H1 (cell line): ENCODE data around the gene CRBN. TPM values are rescaled to one million over a fixed set of nuclear protein-coding genes. Genes with fewer than 3 reads are reported as not detected.

Experiments
- CTCF ChIA-PET: fragments of 300-600 bp; sonication (Branson Sonifier 250); formaldehyde crosslinking; loops from one replicate; lab custom pipeline; 2021; ENCODE audit not compliant: partially characterized antibody; lab: Charles Lee
- POLR2A ChIA-PET: fragments of 300-600 bp; sonication (Branson Sonifier 250); formaldehyde crosslinking; loops from one replicate; lab custom pipeline; 2021; ENCODE audit warnings: inconsistent platforms; ENCODE audit not compliant: partially characterized antibody; lab: Charles Lee
- DNase-seq, 2 experiments: peaks; one replicate each; pipeline versions ENCODE4 v3.0.0 to v3.0.0-alpha.2; 2010 to 2022; ENCODE audit warnings: low spot score in 2 of 2, low read depth in 1 of 2, mixed read lengths in 1 of 2
- FAIRE-seq: peaks from 2 replicates; lab custom pipeline; 2011; peaks lifted over from hg19 to GRCh38; lab: Jason Lieb, UNC
- H2AFZ ChIP-seq: 2 replicates; pipeline ENCODE4 v1.8.1; 2012; ENCODE audit warnings: low read length, inconsistent platforms
- H2AK5ac ChIP-seq: 2 replicates; pipeline ENCODE4 v1.6.1; 2013; ENCODE audit warnings: low read depth, low read length
- H2BK120ac ChIP-seq: replicated peaks from 2 replicates; pipeline ENCODE3; 2013; ENCODE audit warnings: low read depth, low read length, inconsistent platforms
- H2BK12ac ChIP-seq: 2 replicates; pipeline ENCODE4 v1.6.1; 2013; ENCODE audit warnings: low read depth, low read length
- H2BK15ac ChIP-seq: 2 replicates; pipeline ENCODE4 v1.6.1; 2013; ENCODE audit warnings: low read length
- H2BK20ac ChIP-seq: 2 replicates; pipeline ENCODE4 v1.6.1; 2013; ENCODE audit warnings: low read length
- H2BK5ac ChIP-seq: 2 replicates; pipeline ENCODE4 v1.6.1; 2013; ENCODE audit warnings: low read depth, low read length
- H3K14ac ChIP-seq: 2 replicates; pipeline ENCODE4 v1.6.1; 2013; ENCODE audit warnings: inconsistent platforms; ENCODE audit not compliant: insufficient read length
- H3K18ac ChIP-seq: 2 replicates; pipeline ENCODE4 v1.6.1; 2013; ENCODE audit warnings: low read length; ENCODE audit errors: extremely low read depth
- H3K23ac ChIP-seq: 2 replicates; pipeline ENCODE4 v1.6.1; 2013; ENCODE audit warnings: inconsistent platforms; ENCODE audit not compliant: insufficient read length
- H3K23me2 ChIP-seq: 2 replicates; pipeline ENCODE4 v1.6.1; 2013; ENCODE audit warnings: low read depth, low read length
- H3K27ac ChIP-seq: 2 replicates; pipeline ENCODE4 v1.6.1; 2011; ENCODE audit warnings: low read depth, low read length, inconsistent platforms
- H3K27me3 ChIP-seq, 4 experiments: replicated peaks in 1 of 4; 1 replicate in 1 of 4; 2 replicates in 3 of 4; pipeline versions ENCODE4 v1.6.1 to v1.8.1; 2011 to 2013; ENCODE audit warnings: low read length in 3 of 4, mild to moderate bottlenecking in 3 of 4, inconsistent platforms in 2 of 4, mixed read lengths in 2 of 4, moderate library complexity in 1 of 4; ENCODE audit not compliant: control insufficient read depth in 3 of 4, insufficient read depth in 3 of 4; ENCODE audit errors: extremely low read depth in 1 of 4
- H3K36me3 ChIP-seq, 4 experiments: 2 replicates each; pipeline versions ENCODE4 v1.6.1 to v1.8.1; 2011 to 2013; ENCODE audit warnings: mild to moderate bottlenecking in 4 of 4, low read length in 3 of 4, moderate library complexity in 2 of 4, control low read depth in 1 of 4, inconsistent platforms in 1 of 4; ENCODE audit not compliant: insufficient read depth in 4 of 4, control insufficient read depth in 2 of 4
- H3K4ac ChIP-seq: replicated peaks from 2 replicates; pipeline ENCODE3; 2013; ENCODE audit warnings: low read length, low read depth, mixed read lengths, inconsistent platforms; ENCODE audit not compliant: insufficient read length
- H3K4me1 ChIP-seq, 4 experiments: replicated peaks in 1 of 4; 1 replicate in 1 of 4; 2 replicates in 3 of 4; pipeline versions ENCODE4 v1.6.1 to v1.8.1; 2011 to 2013; ENCODE audit warnings: low read length in 3 of 4, inconsistent platforms in 2 of 4, mixed read lengths in 1 of 4; ENCODE audit not compliant: insufficient read depth in 4 of 4, control insufficient read depth in 3 of 4
- H3K4me2 ChIP-seq, 2 experiments: 2 replicates each; pipeline versions ENCODE4 v1.6.1 to v1.8.1; 2011 to 2013; ENCODE audit warnings: low read depth in 2 of 2, low read length in 2 of 2, control low read depth in 1 of 2, inconsistent platforms in 1 of 2, mild to moderate bottlenecking in 1 of 2; ENCODE audit not compliant: insufficient read depth in 1 of 2
- H3K4me3 ChIP-seq, 4 experiments: fragments of 200-600, 300-600 bp in 1 of 4; sonication (generic), shearing (Covaris generic), sonication (Bioruptor Twin) in 1 of 4; 2 replicates each; pipeline versions ENCODE4 v1.5.1 to v1.8.1; 2011 to 2016; ENCODE audit warnings: low read length in 4 of 4, low read depth in 3 of 4, control low read depth in 2 of 4, inconsistent platforms in 2 of 4, mild to moderate bottlenecking in 2 of 4, mixed read lengths in 1 of 4, moderate library complexity in 1 of 4; ENCODE audit not compliant: insufficient read depth in 2 of 4; ENCODE audit errors: extremely low read depth in 1 of 4
- H3K56ac ChIP-seq: replicated peaks from 2 replicates; pipeline ENCODE3; 2013; ENCODE audit warnings: low read depth, mild to moderate bottlenecking, mixed read lengths, low read length, inconsistent platforms; ENCODE audit not compliant: insufficient read length
- H3K79me1 ChIP-seq: 2 replicates; pipeline ENCODE4 v1.6.1; 2013; ENCODE audit warnings: low read depth, low read length, control low read depth
- H3K79me2 ChIP-seq, 2 experiments: 2 replicates each; pipeline versions ENCODE4 v1.6.1 to v1.8.1; 2012 to 2013; ENCODE audit warnings: low read length in 2 of 2, mild to moderate bottlenecking in 2 of 2, inconsistent platforms in 1 of 2; ENCODE audit not compliant: insufficient read depth in 2 of 2, control insufficient read depth in 1 of 2
- H3K9ac ChIP-seq, 4 experiments: replicated peaks in 1 of 4; 1 replicate in 1 of 4; 2 replicates in 3 of 4; pipeline versions ENCODE4 v1.6.1 to v1.8.1; 2011 to 2013; ENCODE audit warnings: low read depth in 3 of 4, low read length in 3 of 4, control low read depth in 2 of 4, mild to moderate bottlenecking in 2 of 4, moderate library complexity in 2 of 4, inconsistent platforms in 1 of 4; ENCODE audit errors: extremely low read depth in 1 of 4
- H3K9me3 ChIP-seq, 2 experiments: 2 replicates each; pipeline versions ENCODE4 v1.6.1 to v1.8.1; 2012 to 2013; ENCODE audit warnings: mild to moderate bottlenecking in 2 of 2, moderate library complexity in 2 of 2, control low read depth in 1 of 2, inconsistent platforms in 1 of 2, low read depth in 1 of 2, low read length in 1 of 2, mixed read lengths in 1 of 2; ENCODE audit not compliant: insufficient read depth in 2 of 2
- H4K20me1 ChIP-seq, 2 experiments: replicated peaks in 1 of 2; 2 replicates each; pipeline versions ENCODE3 to v1.8.1; 2011 to 2013; ENCODE audit warnings: inconsistent platforms in 2 of 2, low read length in 2 of 2, mild to moderate bottlenecking in 1 of 2; ENCODE audit not compliant: insufficient read depth in 2 of 2, control insufficient read depth in 1 of 2
- H4K5ac ChIP-seq: 2 replicates; pipeline ENCODE4 v1.6.1; 2013; ENCODE audit warnings: low read length, low read depth, mixed read lengths, inconsistent platforms; ENCODE audit not compliant: insufficient read length
- H4K8ac ChIP-seq: 2 replicates; pipeline ENCODE4 v1.8.0; 2013; ENCODE audit warnings: mild to moderate bottlenecking, moderate library complexity, low read length, inconsistent platforms; ENCODE audit not compliant: insufficient read depth; ENCODE audit errors: extremely low read depth
- H4K91ac ChIP-seq: replicated peaks from 2 replicates; pipeline ENCODE3; 2013; ENCODE audit warnings: low read length, mixed read lengths, inconsistent platforms; ENCODE audit not compliant: insufficient read length
- CTBP2 ChIP-seq: IDR thresholded peaks from 2 replicates; pipeline ENCODE4 v1.7.0; 2011; ENCODE audit warnings: borderline replicate concordance, mild to moderate bottlenecking, moderate library complexity, mixed read lengths, low read length; ENCODE audit not compliant: insufficient read depth, insufficient read length
- HDAC2 ChIP-seq, 2 experiments: fragments of 300-600 bp in 1 of 2; sonication (generic) in 1 of 2; IDR thresholded peaks; 2 replicates each; pipeline ENCODE4 v1.6.1; 2011 to 2012; ENCODE audit warnings: low read depth in 2 of 2, low read length in 2 of 2, mild to moderate bottlenecking in 2 of 2, moderate library complexity in 2 of 2, borderline replicate concordance in 1 of 2, inconsistent platforms in 1 of 2
- KDM5A ChIP-seq: fragments of 200-600 bp; IDR thresholded peaks from 2 replicates; pipeline ENCODE4 v1.7.1; 2012; ENCODE audit warnings: mild to moderate bottlenecking, low read length, inconsistent platforms, mixed read lengths
- NRF1 ChIP-seq: IDR thresholded peaks from 2 replicates; pipeline ENCODE4 v1.6.1; 2011; ENCODE audit warnings: mild to moderate bottlenecking, low read depth, low read length, improper control_type of control experiment
- POLR2AphosphoS5 ChIP-seq: IDR thresholded peaks from 2 replicates; pipeline ENCODE4 v1.6.1; 2011; ENCODE audit warnings: low read depth, low read length
- RXRA ChIP-seq: IDR thresholded peaks from 2 replicates; pipeline ENCODE4 v1.6.1; 2011; ENCODE audit warnings: low read depth, mild to moderate bottlenecking, low read length, moderate library complexity; ENCODE audit not compliant: insufficient read depth
- SIN3A ChIP-seq, 2 experiments: IDR thresholded peaks in 1 of 2; conservative IDR thresholded peaks in 1 of 2; 2 replicates each; pipeline ENCODE4 v1.6.1; 2011 to 2012; ENCODE audit warnings: low read length in 2 of 2, improper control_type of control experiment in 1 of 2, low read depth in 1 of 2, mild to moderate bottlenecking in 1 of 2
- SIRT6 ChIP-seq: IDR thresholded peaks from one replicate; pipeline ENCODE4 v1.7.1; 2012; ENCODE audit warnings: low read length, inconsistent platforms
- SP2 ChIP-seq: IDR thresholded peaks from 2 replicates; pipeline ENCODE4 v1.6.1; 2012; ENCODE audit warnings: mild to moderate bottlenecking, low read length, inconsistent platforms
- SP4 ChIP-seq: IDR thresholded peaks from 2 replicates; pipeline ENCODE4 v1.6.1; 2012; ENCODE audit warnings: low read length, inconsistent platforms
- TAF7 ChIP-seq: optimal IDR thresholded peaks from 2 replicates; pipeline ENCODE3; 2011; ENCODE audit warnings: low read depth, mild to moderate bottlenecking, inconsistent platforms, low read length, moderate library complexity, borderline replicate concordance
- TCF12 ChIP-seq: IDR thresholded peaks from 2 replicates; pipeline ENCODE4 v1.6.1; 2011; ENCODE audit warnings: low read depth, mild to moderate bottlenecking, low read length
- WGBS, 2 experiments: shearing (Covaris generic) in 1 of 2; methylation state at CpG; one replicate each; pipeline versions ENCODE4 v1.1.6 to v1.1.7; 2013 to 2015; ENCODE audit warnings: low lambda C conversion rate in 2 of 2, mixed read lengths in 2 of 2, inconsistent platforms in 1 of 2, low coverage in 1 of 2, missing lambda C conversion rate in 1 of 2; ENCODE audit not compliant: insufficient replicate concordance in 2 of 2, insufficient coverage in 1 of 2, insufficient read length in 1 of 2; ENCODE audit errors: extremely low coverage in 1 of 2, missing lambda C conversion rate in 1 of 2; 5-methylcytosine and 5-hydroxymethylcytosine counted together
- polyA plus RNA-seq, 7 experiments: library from polyadenylated mRNA; depleted of rRNA in 3 of 7; stranded (reverse) in 5 of 7; unstranded in 2 of 7; fragments of >200 nt in 5 of 7; fragments of 200-250 nt in 2 of 7; gene quantifications; 1 replicate in 5 of 7; 2 replicates in 1 of 7; 4 replicates in 1 of 7; pipeline versions ENCODE4 v1.2.1 to v1.2.3, GENCODE V29; 2011 to 2013; ENCODE audit warnings: missing spikeins in 2 of 7, mixed read lengths in 2 of 7
- total RNA-seq: library from RNA; stranded (reverse); fragmentation: NEBNext Ultra II Directional; extraction: Animal tissue kit (Norgen Biotek cat#: 25700); gene quantifications from 2 replicates; pipeline ENCODE4 v1.2.1, GENCODE V29; 2021
- TF ChIP-seq, protein P1 (sequence below): IDR thresholded peaks from 2 replicates; pipeline ENCODE4 v1.6.1; 2011; ENCODE audit warnings: low read depth, mild to moderate bottlenecking, low read length; ENCODE audit not compliant: insufficient read depth

The CRBN gene
- total and polyA plus RNA-seq, 2 of the 8 experiments (the other 6 are each of a cell fraction or from before 2014, with no cell fraction given) = 13.4 to 30.3 TPM

DNA sequence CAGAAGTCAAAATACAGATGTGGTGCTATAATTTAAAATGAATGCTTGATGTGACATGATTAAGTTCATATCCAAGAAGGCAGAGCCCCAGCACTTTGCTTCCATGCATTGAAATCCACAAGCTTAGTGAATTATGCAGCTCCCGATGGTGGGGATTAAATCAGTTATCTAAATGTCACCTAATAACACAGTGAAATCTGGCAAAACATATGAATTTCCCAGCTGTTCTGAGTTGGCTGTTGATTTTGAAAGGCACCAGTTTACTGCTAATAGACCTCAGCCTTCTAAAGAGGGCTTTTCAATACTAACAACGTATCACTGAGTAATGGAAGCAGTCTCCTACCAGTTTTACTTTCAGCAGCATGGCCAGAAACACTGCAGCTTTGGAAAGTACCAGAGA lies 19.8 kb upstream of the CRBN start:
- no peak overlapping the region for H3K56ac ChIP-seq
- FAIRE-seq = no peak
- no peak for TF ChIP-seq SIN3A (conservative IDR thresholded peaks at IDR 0.05 in 1 of 2, IDR thresholded peaks at IDR 0.05 in 1 of 2; ENCODE audit: low read depth in 1 of 2, low read length in 2 of 2)
- no peak for TF ChIP-seq SIRT6
- no peak for TF ChIP-seq POLR2AphosphoS5
- TF ChIP-seq CTBP2 = no peak
- no peak for TF ChIP-seq TCF12
- TF ChIP-seq TAF7 = no peak
- TF ChIP-seq NRF1 = no peak
- TF ChIP-seq SP2 = no peak
- no peak for TF ChIP-seq KDM5A
- no peak for TF ChIP-seq RXRA
- TF ChIP-seq, protein P1, sequence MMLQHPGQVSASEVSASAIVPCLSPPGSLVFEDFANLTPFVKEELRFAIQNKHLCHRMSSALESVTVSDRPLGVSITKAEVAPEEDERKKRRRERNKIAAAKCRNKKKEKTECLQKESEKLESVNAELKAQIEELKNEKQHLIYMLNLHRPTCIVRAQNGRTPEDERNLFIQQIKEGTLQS = no peak
- no peak for TF ChIP-seq HDAC2 (IDR thresholded peaks at IDR 0.05; ENCODE audit: borderline replicate concordance in 1 of 2, low read depth in 2 of 2, low read length in 2 of 2)
- TF ChIP-seq SP4 = no peak

More for the DNA sequence above, 19.8 kb upstream of the CRBN start:
- H3K23me2 ChIP-seq = no peaks in the 10 kb centered on the region
- no peaks in the 10 kb centered on the region for H3K79me1 ChIP-seq
- H3K18ac ChIP-seq = no peak overlapping the region
- 45% methylated on average over 2 of the region's 2 CpGs; no CpG with 5 or more reads in 1 of the 2 experiments for WGBS, 2 experiments
- no peaks in the 10 kb centered on the region; a peak in 1 of 7 replicates for H3K4me1 ChIP-seq
- no peak overlapping the region for H4K5ac ChIP-seq
- no peak overlapping the region for H4K8ac ChIP-seq
- no peak overlapping the region for H2BK5ac ChIP-seq
- H3K79me2 ChIP-seq = no peaks in the 10 kb centered on the region
- no peak overlapping the region for H3K27ac ChIP-seq
- no peak overlapping the region for H2BK120ac ChIP-seq
- no peak overlapping the region for H3K9ac ChIP-seq
- no peak overlapping the region for H2BK20ac ChIP-seq
- no peak for DNase-seq
- no peak overlapping the region for H3K23ac ChIP-seq
- no peak overlapping the region for H2AK5ac ChIP-seq
- no peak overlapping the region for H2BK15ac ChIP-seq
- no peak overlapping the region for H2BK12ac ChIP-seq
- H3K27me3 ChIP-seq = no peaks in the 10 kb centered on the region
- ChIA-PET POLR2A (no interaction called here), CTCF (interaction anchor here (0.9 to 4.6 kb wide), 12 partner anchors 7 to 1089 kb away, joined by 3 to 33 read pairs (median 6); no protein-coding TSS in a partner anchor)
- H4K91ac ChIP-seq = no peak overlapping the region
- H3K36me3 ChIP-seq = no peaks in the 10 kb centered on the region
- 0 out of 4 replicates have a peak, but pooled peaks cover 0 to 2% of the 10 kb centered on the region in 2 experiments for H3K9me3 ChIP-seq
- no peaks in the 10 kb centered on the region for H4K20me1 ChIP-seq
- no peak overlapping the region for H2AFZ ChIP-seq
- H3K14ac ChIP-seq = no peak overlapping the region
- H3K4ac ChIP-seq = no peak overlapping the region
- H3K4me3 ChIP-seq = no peak overlapping the region
- no peak overlapping the region for H3K4me2 ChIP-seq
